Measurements from ENCODE around the gene RNASEH2A. TPM values are rescaled to one million over a fixed set of nuclear protein-coding genes. Genes with fewer than 3 reads are reported as not detected.

The RNASEH2A gene
- total RNA-seq, 3 donors from 2014 or later: 32.3 to 42.7 (median 39.1) TPM

Other genes with a start within 250 kb of the RNASEH2A start
- gene ZNF490, start 195.8 kb upstream of the RNASEH2A start, total RNA-seq: 1 to 10 TPM; 7.2 to 7.8 (median 7.5) TPM
- 10 to 100 TPM; 13.3 to 19.5 (median 13.8) TPM for gene ZNF791, start 195.7 kb upstream of the RNASEH2A start, total RNA-seq
- 100 to 1,000 TPM in 2 of 3 donors, 10 to 100 TPM in 1; 97.3 to 131 (median 127) TPM for gene MAN2B1, start 139.8 kb upstream of the RNASEH2A start, total RNA-seq
- 10 to 100 TPM; 27.8 to 29.6 (median 28.3) TPM for gene WDR83, start 139.8 kb upstream of the RNASEH2A start, total RNA-seq
- gene DHPS, start 124.7 kb upstream of the RNASEH2A start, total RNA-seq: 100 to 1,000 TPM; 129 to 137 (median 132) TPM
- gene GNG14, start 118.6 kb upstream of the RNASEH2A start, total RNA-seq: not detected
- 1 to 10 TPM; 7.9 to 9.9 (median 9.4) TPM for gene FBXW9, start 110.0 kb upstream of the RNASEH2A start, total RNA-seq
- gene TNPO2, start 82.7 kb upstream of the RNASEH2A start, total RNA-seq: 100 to 1,000 TPM; 223 to 236 (median 232) TPM
- gene TRIR, start 71.9 kb upstream of the RNASEH2A start, total RNA-seq: 100 to 1,000 TPM; 223 to 251 (median 235) TPM
- 10 to 100 TPM; 92.8 to 95.1 (median 93.8) TPM for gene GET3, start 69.1 kb upstream of the RNASEH2A start, total RNA-seq
- gene BEST2, start 54.8 kb upstream of the RNASEH2A start, total RNA-seq: not detected
- 1 to 10 TPM; 5.9 to 8.4 (median 6.0) TPM for gene HOOK2, start 31.0 kb upstream of the RNASEH2A start, total RNA-seq
- 100 to 1,000 TPM; 261 to 295 (median 287) TPM for gene JUNB, start 15.1 kb upstream of the RNASEH2A start, total RNA-seq
- 100 to 1,000 TPM; 185 to 224 (median 211) TPM for gene PRDX2, start 4.8 kb upstream of the RNASEH2A start, total RNA-seq
- gene THSD8, start 4.5 kb upstream of the RNASEH2A start, total RNA-seq: 10 to 100 TPM; 10.3 to 18.8 (median 12.6) TPM
- gene RTBDN, start 28.0 kb downstream of the RNASEH2A start, total RNA-seq: not detected
- 1 to 10 TPM in 1 of 3 donors, under 1 TPM in 2; 0.37 to 1.0 (median 0.38) TPM for gene MAST1, start 31.9 kb downstream of the RNASEH2A start, total RNA-seq
- gene DNASE2, start 74.9 kb downstream of the RNASEH2A start, total RNA-seq: 10 to 100 TPM; 14.3 to 19.5 (median 15.9) TPM
- under 1 TPM; 0.55 to 0.92 (median 0.68) TPM for gene KLF1, start 80.6 kb downstream of the RNASEH2A start, total RNA-seq
- gene GCDH, start 84.6 kb downstream of the RNASEH2A start, total RNA-seq: 10 to 100 TPM; 60.1 to 85.8 (median 72.8) TPM
- gene SYCE2, start 112.7 kb downstream of the RNASEH2A start, total RNA-seq: under 1 TPM; 0.53 to 0.91 (median 0.87) TPM
- gene FARSA, start 127.1 kb downstream of the RNASEH2A start, total RNA-seq: 100 to 1,000 TPM; 345 to 368 (median 368) TPM
- 1,000 to 10,000 TPM; 1,489 to 1,621 (median 1,575) TPM for gene CALR, start 132.0 kb downstream of the RNASEH2A start, total RNA-seq
- 100 to 1,000 TPM; 256 to 265 (median 264) TPM for gene RAD23A, start 139.3 kb downstream of the RNASEH2A start, total RNA-seq
- gene GADD45GIP1, start 150.6 kb downstream of the RNASEH2A start, total RNA-seq: 10 to 100 TPM; 60.5 to 65.2 (median 61.8) TPM
- not detected for gene DAND5, start 163.0 kb downstream of the RNASEH2A start, total RNA-seq
- gene NFIX, start 188.9 kb downstream of the RNASEH2A start, total RNA-seq: 10 to 100 TPM; 11.1 to 20.4 (median 16.1) TPM